ENCODE data around the gene FGD2. TPM values are rescaled to one million over a fixed set of nuclear protein-coding genes. Genes with fewer than 3 reads are reported as not detected.

The FGD2 gene
- total and polyA plus RNA-seq, 9 of the 15 experiments (the other 6 are each of a cell fraction or from before 2014, with no cell fraction given), result 0.09 TPM; not detected in 8

- peak; percentile 86 for TF ChIP-seq EP400 (IDR thresholded peaks at IDR 0.05)
- no peak for TF ChIP-seq ZNF408 (CRISPR knock-in tag; IDR thresholded peaks at IDR 0.05; ENCODE audit: low read depth)
- no peak for TF ChIP-seq FOXM1 (IDR thresholded peaks at IDR 0.05; ENCODE audit: low read depth)
- TF ChIP-seq FOXM1 (CRISPR knock-in tag; IDR thresholded peaks at IDR 0.05; ENCODE audit: low read depth), result 0 out of 2 replicates have a peak, but pooled peaks have one; percentile 29
- TF ChIP-seq DNMT1 (IDR thresholded peaks at IDR 0.05), result no peak
- TF ChIP-seq, protein P1, sequence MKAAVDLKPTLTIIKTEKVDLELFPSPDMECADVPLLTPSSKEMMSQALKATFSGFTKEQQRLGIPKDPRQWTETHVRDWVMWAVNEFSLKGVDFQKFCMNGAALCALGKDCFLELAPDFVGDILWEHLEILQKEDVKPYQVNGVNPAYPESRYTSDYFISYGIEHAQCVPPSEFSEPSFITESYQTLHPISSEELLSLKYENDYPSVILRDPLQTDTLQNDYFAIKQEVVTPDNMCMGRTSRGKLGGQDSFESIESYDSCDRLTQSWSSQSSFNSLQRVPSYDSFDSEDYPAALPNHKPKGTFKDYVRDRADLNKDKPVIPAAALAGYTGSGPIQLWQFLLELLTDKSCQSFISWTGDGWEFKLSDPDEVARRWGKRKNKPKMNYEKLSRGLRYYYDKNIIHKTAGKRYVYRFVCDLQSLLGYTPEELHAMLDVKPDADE (conservative IDR thresholded peaks at IDR 0.05; ENCODE audit: control insufficient read depth, low read depth, low read length), result no peak; the same call in 1 of the 2 replicates
- 0 out of 2 replicates have a peak, but pooled peaks have one; percentile 21 for TF ChIP-seq TCFL5 (CRISPR knock-in tag; conservative IDR thresholded peaks at IDR 0.05)
- TF ChIP-seq RAD21 (CRISPR knock-in tag; conservative IDR thresholded peaks at IDR 0.05 in 1 of 2, IDR thresholded peaks at IDR 0.05 in 1 of 2), result peak; percentile 92 to 96
- TF ChIP-seq SAP30 (IDR thresholded peaks at IDR 0.05; ENCODE audit: borderline replicate concordance, insufficient read depth, low read depth, low read length, poor library complexity, severe bottlenecking), result no peak
- TF ChIP-seq KDM5B (IDR thresholded peaks at IDR 0.05; ENCODE audit: insufficient replicate concordance, low read depth, low read length), result no peak
- TF ChIP-seq ZNF583 (CRISPR knock-in tag; IDR thresholded peaks at IDR 0.05), result peak; percentile 81; the same call in 1 of the 2 replicates
- TF ChIP-seq, protein P2, sequence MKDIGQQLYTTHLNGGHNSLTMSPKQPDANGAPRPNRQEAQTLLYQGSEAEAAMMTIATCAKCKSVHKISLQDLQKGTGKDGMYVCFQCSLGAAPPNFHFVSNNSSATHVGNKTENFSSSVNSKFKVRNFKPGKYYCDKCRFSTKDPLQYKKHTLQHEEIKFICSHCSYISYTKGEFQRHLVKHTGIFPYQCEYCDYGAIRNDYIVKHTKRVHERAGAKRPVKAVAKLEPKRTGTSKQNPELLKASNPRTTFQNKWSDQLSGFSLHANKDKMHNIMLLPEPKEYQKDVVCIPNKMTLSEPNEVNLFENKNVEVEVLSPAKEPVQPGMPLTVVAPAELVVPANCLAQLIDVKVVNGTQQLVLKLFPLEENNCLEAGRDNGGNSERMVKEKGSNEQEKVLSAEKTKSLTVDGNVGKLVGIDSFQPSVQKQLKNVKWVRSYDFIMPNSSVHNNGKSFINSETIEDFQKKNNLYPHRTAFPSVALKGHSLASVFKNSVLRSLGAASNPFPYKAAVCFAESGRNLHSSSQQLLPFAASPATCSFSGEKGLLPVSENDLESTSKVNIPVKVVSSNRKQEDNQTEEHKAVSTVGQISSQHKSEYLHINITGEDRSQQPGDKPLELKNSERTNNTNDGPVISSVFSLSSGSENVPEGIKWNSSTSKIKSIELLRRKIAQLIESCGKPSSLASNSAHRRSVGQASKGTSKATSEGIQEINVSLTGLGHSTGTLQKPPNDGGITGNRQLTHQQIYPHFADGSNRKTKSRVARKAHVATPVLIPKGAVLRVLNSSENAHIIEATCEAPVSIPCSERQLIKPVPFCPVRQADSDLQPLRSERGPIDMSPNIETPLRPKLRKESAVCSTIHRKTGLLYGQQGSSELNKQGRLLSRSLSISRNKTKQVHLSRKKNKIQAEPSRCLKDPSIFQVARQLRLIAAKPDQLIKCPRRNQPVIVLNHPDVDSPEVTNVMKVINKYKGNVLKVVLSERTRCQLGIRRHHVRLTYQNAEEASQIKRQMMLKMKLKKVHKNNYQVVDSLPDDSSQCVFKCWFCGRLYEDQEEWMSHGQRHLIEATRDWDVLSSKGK (CRISPR knock-in tag; IDR thresholded peaks at IDR 0.05), result no peak
- peak; percentile 57; the same call in 1 of the 2 replicates for TF ChIP-seq SP1 (CRISPR knock-in tag; IDR thresholded peaks at IDR 0.05)
- TF ChIP-seq, protein P3, sequence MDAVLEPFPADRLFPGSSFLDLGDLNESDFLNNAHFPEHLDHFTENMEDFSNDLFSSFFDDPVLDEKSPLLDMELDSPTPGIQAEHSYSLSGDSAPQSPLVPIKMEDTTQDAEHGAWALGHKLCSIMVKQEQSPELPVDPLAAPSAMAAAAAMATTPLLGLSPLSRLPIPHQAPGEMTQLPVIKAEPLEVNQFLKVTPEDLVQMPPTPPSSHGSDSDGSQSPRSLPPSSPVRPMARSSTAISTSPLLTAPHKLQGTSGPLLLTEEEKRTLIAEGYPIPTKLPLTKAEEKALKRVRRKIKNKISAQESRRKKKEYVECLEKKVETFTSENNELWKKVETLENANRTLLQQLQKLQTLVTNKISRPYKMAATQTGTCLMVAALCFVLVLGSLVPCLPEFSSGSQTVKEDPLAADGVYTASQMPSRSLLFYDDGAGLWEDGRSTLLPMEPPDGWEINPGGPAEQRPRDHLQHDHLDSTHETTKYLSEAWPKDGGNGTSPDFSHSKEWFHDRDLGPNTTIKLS (IDR thresholded peaks at IDR 0.05; ENCODE audit: borderline replicate concordance, low read depth), result no peak; the same call in 1 of the 2 replicates
- TF ChIP-seq NCOR1 (IDR thresholded peaks at IDR 0.05), result peak; percentile 81
- no peak for TF ChIP-seq CAMTA2 (CRISPR knock-in tag; conservative IDR thresholded peaks at IDR 0.05)
- 0 out of 2 replicates have a peak, but pooled peaks have one; percentile 20 for TF ChIP-seq STAT5A (IDR thresholded peaks at IDR 0.05; ENCODE audit: borderline replicate concordance, low read length)
- TF ChIP-seq, protein P4, sequence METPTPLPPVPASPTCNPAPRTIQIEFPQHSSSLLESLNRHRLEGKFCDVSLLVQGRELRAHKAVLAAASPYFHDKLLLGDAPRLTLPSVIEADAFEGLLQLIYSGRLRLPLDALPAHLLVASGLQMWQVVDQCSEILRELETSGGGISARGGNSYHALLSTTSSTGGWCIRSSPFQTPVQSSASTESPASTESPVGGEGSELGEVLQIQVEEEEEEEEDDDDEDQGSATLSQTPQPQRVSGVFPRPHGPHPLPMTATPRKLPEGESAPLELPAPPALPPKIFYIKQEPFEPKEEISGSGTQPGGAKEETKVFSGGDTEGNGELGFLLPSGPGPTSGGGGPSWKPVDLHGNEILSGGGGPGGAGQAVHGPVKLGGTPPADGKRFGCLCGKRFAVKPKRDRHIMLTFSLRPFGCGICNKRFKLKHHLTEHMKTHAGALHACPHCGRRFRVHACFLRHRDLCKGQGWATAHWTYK (CRISPR knock-in tag; IDR thresholded peaks at IDR 0.05), result peak; percentile 80; the same call in 1 of the 2 replicates
- TF ChIP-seq GABPA (tag; conservative IDR thresholded peaks at IDR 0.05; ENCODE audit: low read depth), result no peak
These were observed 54.1 kb downstream of the FGD2 start (continued) for GRCh38 chr6:37059344-37060194.
